NK-92 treated with Interleukin-12 subunit alpha and Interleukin-12 subunit beta, amount 100 ng/mL, for 24 hours (cell line): ENCODE measurements around the gene HELB.

Experiments used
- DNase-seq: peaks from one replicate; lab custom pipeline; 2025; lab: John Stamatoyannopoulos, UW

Gene HELB

DNA sequence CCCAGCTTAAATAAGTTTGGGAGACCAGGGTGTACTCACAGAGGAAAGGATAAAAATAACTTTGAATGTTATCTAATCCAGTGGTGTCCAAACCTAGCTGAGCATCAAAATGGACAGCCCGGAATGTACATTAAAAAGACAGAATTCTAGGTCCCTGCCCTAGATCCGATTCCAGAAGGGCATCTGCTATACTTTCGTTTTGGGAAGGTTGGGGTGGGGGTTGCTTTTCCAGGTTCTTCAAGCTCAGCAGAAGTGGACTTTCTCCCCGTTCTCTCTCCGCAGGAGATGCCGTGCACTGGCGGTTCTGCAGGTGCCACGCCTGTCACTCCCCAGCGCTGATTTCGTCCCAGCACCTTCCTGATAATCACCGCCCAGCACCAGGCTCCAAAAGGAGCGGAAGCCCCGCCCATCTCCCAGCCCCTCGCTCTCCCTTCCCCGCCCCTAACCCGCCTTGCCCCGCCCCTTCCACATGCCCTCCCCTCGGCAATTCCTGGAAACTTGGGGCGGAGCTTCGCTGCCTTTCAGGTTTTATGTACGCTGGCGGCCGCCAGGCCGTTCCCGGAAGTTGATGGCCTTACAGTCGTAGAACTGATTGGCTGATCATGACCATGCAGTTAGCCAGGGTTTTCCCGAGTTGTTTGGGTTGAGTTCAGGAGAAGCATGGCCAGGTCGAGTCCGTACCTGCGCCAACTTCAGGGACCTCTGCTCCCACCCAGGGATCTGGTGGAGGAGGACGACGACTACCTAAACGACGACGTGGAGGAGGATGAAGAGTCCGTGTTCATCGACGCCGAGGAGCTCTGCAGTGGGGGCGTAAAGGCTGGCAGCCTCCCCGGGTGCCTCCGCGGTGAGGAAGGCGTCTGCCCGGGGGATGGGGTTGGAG is at the start of gene HELB:
Gene HELB, plus strand, starts transcription at position 550 of the 883 bp plus-strand sequence. Its CDS starts 111 bp downstream, at position 661.
- DNase-seq, result peak; percentile 95

DNA sequence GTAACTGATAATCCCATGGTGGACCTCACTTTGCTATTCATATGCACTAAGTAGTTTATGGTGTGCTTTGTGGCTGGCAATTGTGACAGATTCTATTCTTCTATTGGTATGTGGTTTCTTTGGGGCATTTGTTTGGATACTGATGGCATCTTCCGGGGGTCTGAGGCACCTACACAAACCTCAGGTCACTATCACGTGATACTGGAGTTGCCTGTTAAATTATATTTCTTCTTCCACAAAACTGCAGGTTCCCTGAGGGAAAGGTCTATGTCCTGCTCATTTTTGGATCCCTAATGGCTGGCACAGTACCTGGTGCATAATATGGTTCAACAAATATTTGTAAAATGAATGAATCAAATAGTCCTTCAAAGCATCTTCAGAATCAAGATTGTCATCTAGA is 49.5 kb upstream of the HELB start:
- no peak for DNase-seq

DNA sequence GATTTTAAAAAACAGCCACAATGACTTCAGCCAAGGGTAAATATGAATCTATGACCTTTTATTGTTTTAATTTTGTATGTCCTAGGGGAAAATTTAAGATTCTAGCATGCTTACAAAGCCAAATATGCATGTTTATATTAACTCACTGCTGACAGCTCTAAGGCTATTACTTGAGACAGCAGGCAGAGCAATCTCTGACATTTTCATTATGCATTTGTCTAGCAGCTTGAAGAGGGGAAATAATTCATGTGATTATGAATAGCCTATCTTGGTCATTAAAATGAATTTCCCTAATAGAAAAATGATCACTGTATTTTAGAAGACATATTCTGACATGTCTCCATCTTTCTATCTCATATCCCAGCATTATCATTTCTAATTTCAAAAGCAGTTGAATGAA is 46.6 kb upstream of the HELB start:
- no peak for DNase-seq

DNA sequence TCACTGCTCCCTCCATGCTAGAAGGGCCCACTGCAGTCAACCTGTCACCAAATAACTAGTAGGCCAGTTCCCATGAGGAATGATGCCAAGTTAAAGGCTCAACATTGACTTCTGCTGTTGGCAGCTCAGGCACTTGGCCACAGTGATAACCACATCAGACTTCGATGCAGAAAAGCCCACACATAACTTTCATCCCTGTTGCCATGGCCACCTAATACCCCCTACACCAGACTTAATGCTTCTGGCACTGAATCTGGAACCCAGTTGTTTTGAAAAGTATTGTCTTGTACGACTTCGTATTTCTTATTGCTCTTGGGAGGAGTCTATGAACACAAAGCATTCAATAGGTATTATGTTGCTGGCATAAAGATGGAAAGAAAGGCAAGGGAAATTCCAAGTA is 44.3 kb upstream of the HELB start:
- no peak for DNase-seq

DNA sequence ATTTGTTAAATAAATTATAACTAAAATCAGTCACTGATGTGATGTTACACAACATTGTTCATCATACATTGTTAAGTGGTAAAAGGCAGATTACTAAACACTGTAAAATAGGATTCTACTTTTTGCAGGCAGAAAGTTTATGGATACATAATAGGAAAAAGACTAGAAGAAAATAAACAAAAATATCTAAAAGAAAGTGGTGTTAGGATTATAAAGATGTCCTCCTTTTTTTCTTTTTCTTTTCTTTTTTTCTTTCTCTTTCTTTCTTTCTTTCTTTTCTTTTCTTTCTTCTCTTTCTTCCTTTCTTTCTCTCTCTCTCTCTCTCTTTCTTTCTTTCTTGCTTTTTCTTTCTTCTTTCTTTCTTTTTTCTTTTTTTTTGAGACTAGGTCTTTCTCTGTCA is 39.6 kb upstream of the HELB start:
- no peak for DNase-seq

DNA sequence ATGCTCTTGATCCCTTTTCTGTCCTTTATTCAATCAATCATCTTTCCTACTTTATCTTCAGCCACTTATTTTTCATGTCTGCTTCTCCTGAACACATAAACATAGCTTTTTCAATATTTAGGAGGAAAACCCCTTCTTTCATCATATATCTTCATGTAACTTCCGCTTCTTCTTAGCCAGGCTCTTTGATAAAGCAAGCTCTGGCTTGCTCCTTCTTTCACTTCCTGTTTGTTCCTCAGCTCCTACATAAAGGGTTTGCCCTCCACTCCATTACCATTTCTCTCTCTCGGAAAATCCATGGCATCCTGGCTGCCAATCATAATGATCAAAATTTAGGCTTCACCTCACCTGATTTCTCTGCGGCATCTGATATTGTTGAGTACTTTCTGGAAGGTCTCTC is 33.7 kb upstream of the HELB start:
- DNase-seq, result no peak

DNA sequence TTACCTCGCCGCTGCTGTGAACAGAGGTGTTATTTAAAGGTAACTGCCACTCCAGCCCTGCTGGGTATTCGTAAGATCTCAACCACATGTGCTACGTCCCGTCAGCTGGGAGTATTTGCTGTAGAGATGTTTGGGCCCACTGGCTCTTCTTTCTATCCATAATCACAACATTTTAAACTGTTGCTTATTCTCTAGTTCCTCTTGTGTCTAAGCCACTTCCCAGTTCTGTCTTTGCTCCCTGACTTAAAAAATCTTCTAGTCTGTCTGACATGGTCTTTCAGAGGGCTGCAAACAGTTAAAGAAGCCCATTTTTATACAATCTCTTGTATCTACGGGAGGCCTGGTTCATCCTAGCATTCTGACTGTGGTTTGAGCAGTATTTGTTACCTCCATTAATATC is 33.2 kb upstream of the HELB start:
- DNase-seq, result no peak

DNA sequence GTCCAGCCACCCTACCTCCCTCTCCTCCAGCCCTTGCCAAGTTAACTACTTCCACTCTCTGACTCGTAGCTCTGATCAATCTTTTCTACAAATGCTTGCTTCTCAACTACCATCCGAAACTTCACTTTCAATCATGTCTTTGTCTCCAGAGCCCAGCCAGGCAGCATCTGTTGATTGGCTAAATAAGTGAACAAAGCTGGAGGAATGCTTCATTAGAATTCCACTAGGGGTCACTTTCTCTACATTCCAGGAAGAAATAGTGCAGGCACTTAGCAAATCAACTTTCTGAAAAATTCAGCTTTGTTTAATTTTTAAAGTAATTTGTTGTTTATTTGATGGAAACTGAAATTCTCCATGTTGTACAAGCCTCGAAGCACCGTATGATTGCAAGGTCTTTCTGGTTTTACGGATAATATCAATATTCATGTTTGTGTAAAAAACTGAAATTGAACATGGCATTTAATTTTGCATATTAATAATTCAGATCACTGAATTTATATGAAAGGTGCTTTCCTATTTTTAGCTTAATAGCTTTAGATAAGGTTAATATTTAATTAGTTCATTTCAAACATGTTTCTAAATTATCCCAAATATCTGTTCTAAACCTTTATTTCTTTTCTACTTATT is 32.4 kb upstream of the HELB start:
- no peak for DNase-seq

DNA sequence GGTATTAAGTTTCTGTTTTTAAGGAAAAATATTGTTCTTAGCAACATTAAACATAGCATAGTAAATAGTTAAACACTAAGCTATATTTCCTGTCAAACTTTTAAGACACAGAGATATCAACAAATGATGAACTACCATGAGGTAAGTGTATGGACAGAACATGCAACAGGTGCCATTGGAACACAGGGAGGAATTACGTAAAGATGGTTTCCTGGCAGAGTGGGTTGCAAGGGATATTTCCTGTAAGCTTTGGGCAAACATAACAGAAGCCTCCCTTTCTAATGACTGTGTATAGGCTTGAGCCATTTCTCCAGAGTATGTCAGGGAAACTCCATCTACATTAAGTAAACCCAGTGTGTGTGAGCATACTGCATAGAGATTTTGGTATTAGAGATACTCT is 31.7 kb upstream of the HELB start:
- DNase-seq, result no peak

DNA sequence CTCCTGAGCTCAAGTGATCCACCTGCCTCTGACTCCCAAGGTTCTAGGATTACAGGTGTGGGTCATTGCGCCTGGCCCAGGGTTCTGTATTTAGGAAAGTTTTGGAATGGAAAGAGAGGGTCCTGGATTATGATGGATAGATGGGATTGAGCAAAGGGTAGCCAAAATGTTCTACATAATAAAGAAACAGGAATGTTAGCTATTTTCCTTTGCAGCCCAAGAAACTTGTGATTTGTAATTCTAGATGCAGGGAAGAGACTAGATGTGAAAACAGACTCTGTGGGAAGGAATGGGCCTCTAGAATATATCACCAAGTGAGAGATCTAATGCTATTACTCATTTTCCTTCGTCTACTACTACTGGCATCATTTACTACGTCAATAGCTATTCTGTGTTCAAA is 29.6 kb upstream of the HELB start:
- DNase-seq, result no peak

DNA sequence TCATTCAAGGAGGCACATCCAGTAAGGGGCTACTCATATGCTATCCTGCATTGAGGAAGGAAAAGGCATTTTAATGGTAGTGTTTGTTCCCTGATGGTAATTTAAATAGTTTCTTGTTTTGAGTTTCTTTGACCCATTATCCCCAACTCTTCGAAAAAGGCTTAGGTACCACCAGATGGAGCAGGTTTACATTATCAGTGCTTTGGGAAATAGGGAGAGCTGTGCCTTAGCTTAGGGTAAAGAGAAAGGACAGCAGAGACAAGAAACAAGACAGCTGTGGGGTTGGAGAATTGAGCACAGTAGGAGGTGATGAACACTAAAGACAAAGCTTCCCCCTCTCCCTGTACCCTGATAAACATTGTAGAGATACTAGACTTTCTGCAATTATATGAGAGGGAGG is 29.1 kb upstream of the HELB start:
- no peak for DNase-seq

DNA sequence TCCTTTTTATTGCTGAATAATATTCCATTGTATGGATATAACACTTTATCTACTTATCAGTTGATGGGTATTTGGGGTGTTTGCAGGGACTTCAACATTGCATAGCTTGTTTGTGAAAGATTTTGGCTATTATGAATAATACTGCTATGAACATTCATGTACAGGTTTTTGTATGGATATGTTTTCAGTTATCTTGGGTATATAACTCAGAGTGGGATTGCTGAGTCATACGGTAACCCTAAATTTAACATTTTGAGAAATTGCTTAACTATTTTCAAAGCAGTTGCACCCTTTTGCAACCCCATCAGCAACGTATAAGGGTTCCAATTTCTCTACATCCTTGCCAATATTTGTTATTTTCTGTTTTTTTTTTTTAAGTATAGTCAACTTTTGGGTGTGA is 27.3 kb upstream of the HELB start:
- no peak for DNase-seq

DNA sequence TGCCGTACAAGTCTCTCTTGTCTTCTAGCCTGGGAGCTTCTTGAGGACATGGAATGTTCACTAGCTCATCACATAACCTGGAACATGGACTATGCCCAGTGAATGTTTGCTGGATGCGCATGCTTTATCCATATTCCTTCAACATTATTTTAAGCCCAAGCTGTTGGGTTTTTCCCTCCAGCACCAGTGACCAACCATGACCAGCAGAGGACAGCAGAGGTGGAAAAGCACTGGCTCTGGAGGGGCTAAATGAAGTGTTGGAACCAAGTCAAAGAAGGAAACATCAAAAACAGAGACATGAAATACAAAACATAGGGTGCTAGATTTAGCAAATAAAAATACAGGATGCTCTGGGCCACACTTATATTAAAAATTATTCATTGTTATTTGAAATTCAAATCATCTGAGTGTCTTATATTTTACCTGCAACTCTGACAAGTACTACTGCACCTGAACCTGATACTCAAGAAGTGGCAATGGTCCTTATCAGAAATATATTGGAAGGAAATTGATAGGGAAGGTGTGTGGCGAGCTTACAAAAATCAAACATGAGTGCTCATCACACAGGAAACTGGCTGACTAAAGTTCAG is 23.1 kb upstream of the HELB start:
- no peak for DNase-seq

DNA sequence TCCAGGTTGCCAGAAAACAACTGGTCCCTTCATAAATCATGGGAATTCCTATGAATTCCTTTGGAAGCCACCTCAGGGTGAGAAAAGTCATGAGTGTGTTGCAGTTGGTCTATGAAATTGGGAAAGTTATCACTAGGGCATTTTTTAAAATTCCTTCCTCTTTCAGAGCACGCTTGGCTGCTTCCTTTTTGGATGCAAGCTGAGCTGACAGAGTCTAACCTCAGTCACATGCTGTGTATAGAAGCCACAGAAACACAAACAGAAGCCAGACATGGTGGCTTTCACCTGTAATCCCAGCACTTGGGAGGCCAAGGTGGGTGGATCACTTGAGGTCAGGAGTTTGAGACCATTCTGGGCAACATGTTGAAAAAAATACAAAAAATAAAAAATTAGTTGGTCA is 21.7 kb upstream of the HELB start:
- no peak for DNase-seq

DNA sequence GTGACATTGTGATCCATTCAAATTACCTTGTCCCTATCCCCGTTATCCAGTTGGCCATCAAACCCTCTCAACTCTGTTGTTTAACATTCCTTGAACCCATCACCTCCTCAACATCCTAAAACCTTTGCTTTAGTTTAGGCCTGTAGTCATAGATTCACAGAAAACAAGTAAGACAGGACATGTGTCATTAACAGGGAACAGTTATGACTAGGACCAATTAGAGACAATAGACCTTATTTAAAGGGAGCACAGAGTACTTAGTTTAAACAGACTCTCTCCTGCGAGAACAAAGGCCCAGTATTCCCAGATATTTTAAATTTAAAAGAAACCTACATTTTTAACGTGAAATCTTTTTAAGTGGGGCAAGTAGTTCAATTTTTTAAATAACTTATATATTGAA is 20.0 kb upstream of the HELB start:
- no peak for DNase-seq

DNA sequence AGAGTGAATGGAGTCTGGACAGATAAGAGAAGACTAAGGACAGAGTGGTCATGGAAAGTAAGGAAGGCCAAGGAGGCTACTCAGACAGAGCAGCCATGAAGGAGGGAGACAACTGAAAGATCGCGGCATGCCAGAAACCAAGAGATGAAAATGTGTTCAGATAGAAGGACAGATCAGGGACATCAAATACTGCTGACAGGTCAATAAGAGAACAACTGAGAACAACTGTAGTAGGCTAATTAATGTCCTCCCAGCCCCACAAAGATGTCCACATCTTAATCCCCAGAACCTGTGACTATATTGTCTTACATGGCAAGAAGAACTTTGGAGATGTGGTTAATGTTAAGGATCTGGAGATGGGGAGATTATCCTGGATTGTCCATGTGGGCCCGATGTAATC is 15.0 kb upstream of the HELB start:
- no peak for DNase-seq

DNA sequence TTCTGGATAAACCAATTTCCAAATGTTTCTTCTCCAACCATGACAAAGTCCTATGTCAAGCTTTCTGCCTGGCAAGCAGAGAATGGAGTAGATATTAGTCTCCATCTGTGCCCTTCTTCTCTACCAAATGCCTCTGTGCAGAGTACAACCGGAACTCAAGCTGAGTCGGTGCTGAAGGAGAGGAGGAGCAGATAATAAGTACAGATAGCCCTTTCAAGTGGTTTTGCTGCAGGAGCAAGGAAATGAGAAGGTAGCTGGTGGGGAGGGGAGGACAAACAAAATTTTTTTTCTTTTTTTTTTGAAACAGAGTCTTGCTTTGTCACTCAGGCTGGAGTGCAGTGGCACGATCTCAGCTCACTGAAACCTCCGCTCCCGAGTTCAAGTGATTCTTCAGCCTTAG is 14.2 kb upstream of the HELB start:
- no peak for DNase-seq

DNA sequence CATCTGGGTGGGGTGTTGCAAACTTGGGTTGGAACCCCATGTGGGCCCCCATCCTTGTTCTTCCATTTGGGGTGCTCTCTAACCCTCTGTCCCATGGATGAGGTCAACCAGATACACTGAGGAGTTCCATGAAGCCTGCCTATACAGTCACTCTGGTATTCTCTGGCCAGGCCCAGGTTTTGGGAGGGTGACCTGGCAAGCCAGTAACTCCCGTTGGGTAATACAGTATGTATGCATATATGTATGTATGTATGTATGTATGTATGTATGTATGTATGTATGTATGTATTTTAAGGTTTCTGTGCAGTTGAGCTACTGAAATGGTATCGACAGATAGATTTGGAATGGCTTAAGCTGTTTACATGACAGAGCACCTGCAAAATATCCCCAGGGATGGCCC is 12.8 kb upstream of the HELB start:
- no peak for DNase-seq

DNA sequence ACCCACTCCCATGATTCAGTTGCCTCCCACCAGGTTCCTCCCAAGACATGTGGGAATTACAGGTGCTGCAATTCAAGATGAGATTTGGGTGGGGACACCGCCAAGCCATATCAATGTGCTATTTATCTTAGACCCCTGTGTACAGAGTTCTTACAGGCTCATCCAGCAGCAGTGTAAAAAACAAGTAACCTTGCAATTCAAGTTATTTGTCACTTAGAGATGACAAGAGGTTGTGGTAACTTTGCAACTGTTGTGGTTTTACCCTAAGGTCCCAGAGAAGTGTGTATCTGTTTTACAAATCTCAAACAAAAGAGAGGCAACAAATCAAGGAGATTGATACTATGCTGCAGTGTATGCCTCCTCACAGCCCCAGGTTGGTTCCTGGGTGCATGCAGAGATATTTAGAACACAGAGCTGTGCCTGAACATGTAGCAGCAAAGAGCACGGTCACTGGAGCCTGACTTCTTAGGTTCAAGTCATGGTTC is 11.5 kb upstream of the HELB start:
- DNase-seq, result no peak

DNA sequence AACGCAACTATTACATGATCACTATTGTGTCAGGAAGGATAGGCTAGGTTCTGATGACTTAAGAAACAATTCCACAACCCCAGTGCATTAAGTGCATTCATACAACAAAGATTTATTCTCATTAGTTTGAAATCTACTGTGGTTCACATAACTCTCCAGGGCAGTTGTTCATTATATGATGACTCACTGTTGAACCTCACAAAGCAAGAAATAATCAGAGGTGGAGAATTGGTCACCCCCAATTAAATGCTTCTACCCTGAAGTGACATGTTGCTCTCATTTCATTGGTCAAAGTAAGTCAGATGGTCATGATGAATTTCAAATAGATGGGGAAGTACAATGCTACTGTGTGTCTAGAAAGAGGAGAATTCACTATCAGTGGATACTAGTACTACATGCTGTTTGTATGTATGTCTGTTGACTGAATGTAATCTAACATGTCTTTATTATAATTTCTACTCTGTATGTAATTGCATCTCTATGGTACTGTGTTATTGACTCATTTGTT is 6.1 kb upstream of the HELB start:
- DNase-seq, result no peak

DNA sequence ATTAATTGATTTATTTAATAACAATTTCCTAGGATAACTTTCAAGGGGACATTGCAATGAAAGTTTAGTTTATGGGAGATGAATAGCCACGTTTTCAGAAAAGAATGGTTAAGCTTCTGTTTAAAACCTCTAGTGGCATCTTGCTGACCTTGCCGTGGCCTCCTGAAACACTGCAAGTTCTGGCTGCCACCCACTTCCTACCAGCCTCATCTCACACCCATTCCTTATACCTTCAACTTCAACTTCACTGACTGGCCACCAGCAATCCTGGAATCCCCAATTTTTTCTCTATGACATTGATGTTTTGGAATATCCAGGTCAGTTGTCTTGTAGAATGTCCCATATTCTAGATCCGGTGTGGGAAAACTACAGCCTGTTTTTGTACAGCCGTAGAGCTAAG is 5.2 kb upstream of the HELB start:
- DNase-seq, result no peak

DNA sequence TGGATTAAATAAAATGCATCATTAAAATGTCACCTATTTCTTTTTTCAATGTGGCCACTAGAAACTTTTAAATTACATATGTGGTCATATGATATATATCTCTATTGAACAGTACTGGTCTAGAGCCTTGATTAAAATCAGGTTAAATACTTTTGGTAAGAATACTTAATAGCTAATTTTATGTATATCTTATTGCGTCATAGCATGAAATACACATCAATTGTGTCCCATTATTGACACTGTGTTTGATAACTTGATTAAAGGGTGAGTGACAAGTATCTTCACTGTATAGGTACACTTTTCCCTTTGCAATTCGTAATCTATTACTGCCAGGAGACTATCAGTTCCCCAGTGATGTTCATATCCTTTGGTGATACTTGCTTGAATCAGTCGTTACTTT is 4.4 kb upstream of the HELB start:
- DNase-seq, result no peak

DNA sequence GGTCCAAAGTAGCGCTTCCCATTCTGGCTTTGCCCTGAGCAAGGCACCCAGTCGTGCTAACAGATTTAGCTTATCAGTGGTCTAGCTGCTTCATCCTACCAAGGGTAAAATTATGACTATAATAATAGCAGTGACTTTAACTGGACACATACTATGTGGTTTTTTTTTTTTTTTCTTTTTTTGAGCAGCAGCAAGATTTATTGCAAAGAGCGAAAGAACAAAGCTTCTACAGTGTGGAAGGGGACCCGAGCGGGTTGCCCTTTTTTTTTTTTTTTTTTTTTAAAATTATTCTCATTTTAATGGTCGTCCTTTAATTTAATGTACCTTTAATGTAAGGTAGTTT is 505 bp downstream of the HELB start:
- DNase-seq, result no peak
